Adrenal gland (tissue), 5 donors: ENCODE data around the gene PHF21A.

Experiments used
- CTCF ChIP-seq, 6 experiments: fragments of 450-650 bp in 4 of 6; fragments of 200-600 bp in 2 of 6; sonication (generic) in 1 of 6; IDR thresholded peaks; 1 replicate in 5 of 6; 2 replicates in 1 of 6; pipeline versions ENCODE4 v1.5.1 to v1.8.0; 2016 to 2021; ENCODE audit warnings: antibody characterized with exemption in 6 of 6, mild to moderate bottlenecking in 2 of 6, moderate library complexity in 1 of 6
- POLR2A ChIP-seq, 2 donors: fragments of 450-650 bp; IDR thresholded peaks; one replicate each; pipeline ENCODE4 v1.6.1; 2017; ENCODE audit warnings: antibody characterized with exemption in 2 of 2, mild to moderate bottlenecking in 2 of 2, moderate library complexity in 1 of 2
- donor health status: DM: no; HTN: no; CAD: no.

GRCh38 chr11:46034041-46034440 lies 87.2 kb downstream of the PHF21A start:
- no peak for TF ChIP-seq POLR2A (IDR thresholded peaks at IDR 0.05)
- no peak for TF ChIP-seq CTCF (IDR thresholded peaks at IDR 0.05)
